GM19467 (cell line): Measurements from ENCODE around the gene IRAK2.
"Not testable (repeated sequence)": the region's sequence is repeated elsewhere in the genome, so short reads cannot be mapped to it uniquely, and the experiment has no call there.

ENCODE experiments used
- ATAC-seq: cut with Tn5 transposase; IDR thresholded peaks from one replicate; pipeline ENCODE4 v1.9.1; 2021; ENCODE audit warnings: mild to moderate bottlenecking, moderate library complexity; ENCODE audit not compliant: unreplicated experiment

The IRAK2 gene

GRCh38 chr3:10158555-10158954 lies 6.2 kb upstream of the IRAK2 start:
- not testable (repeated sequence) for ATAC-seq

- ATAC-seq = no peak
Measured at GRCh38 chr3:10160346-10160745, 4.4 kb upstream of the IRAK2 start.

- ATAC-seq = no peak
Measured at GRCh38 chr3:10160925-10161324, 3.8 kb upstream of the IRAK2 start.

- ATAC-seq = no peak
Measured at GRCh38 chr3:10162185-10162584, 2.5 kb upstream of the IRAK2 start.

GRCh38 chr3:10164201-10164545 lies 546 bp upstream of the IRAK2 start:
- ATAC-seq = not testable (repeated sequence)

- ATAC-seq = no peak
Measured at GRCh38 chr3:10166213-10166604, 1.5 kb downstream of the IRAK2 start.

- ATAC-seq = no peak
Measured at GRCh38 chr3:10169000-10169496, 4.3 kb downstream of the IRAK2 start.

- no peak for ATAC-seq
Measured at GRCh38 chr3:10170915-10171478, 6.3 kb downstream of the IRAK2 start.

GRCh38 chr3:10173095-10173925 lies 8.6 kb downstream of the IRAK2 start:
- no peak for ATAC-seq

- ATAC-seq = no peak
Measured at GRCh38 chr3:10173926-10174435, 9.3 kb downstream of the IRAK2 start.

- not testable (repeated sequence) for ATAC-seq
Measured at GRCh38 chr3:10175334-10175733, 10.6 kb downstream of the IRAK2 start.

GRCh38 chr3:10176150-10176549 lies 11.4 kb downstream of the IRAK2 start:
- not testable (repeated sequence) for ATAC-seq

GRCh38 chr3:10177737-10178136 lies 13.0 kb downstream of the IRAK2 start:
- no peak for ATAC-seq

GRCh38 chr3:10178892-10179291 lies 14.2 kb downstream of the IRAK2 start:
- ATAC-seq = no peak

- no peak for ATAC-seq
Measured at GRCh38 chr3:10180289-10180688, 15.6 kb downstream of the IRAK2 start.

GRCh38 chr3:10180738-10181295 lies 16.1 kb downstream of the IRAK2 start:
- no peak for ATAC-seq

GRCh38 chr3:10182950-10183349 lies 18.2 kb downstream of the IRAK2 start:
- no peak for ATAC-seq

GRCh38 chr3:10184250-10184649 lies 19.5 kb downstream of the IRAK2 start:
- ATAC-seq = no peak

GRCh38 chr3:10185804-10186762 lies 21.4 kb downstream of the IRAK2 start:
- ATAC-seq = no peak

- no peak for ATAC-seq
Measured at GRCh38 chr3:10187290-10187876, 22.7 kb downstream of the IRAK2 start.
